GM12865 (cell line): ENCODE measurements around the gene FAM107A.

Experiments
- DNase-seq: peaks from one replicate; pipeline ENCODE4 v3.0.0; 2010; ENCODE audit warnings: low read depth
- H3K4me3 ChIP-seq: 2 replicates; pipeline ENCODE4 v1.5.1; 2011; ENCODE audit warnings: mild to moderate bottlenecking, low read depth, low read length, control low read depth
- CTCF ChIP-seq: IDR thresholded peaks from 2 replicates; pipeline ENCODE4 v1.5.1; 2011; ENCODE audit warnings: low read length, control low read depth, low read depth, inconsistent platforms; ENCODE audit not compliant: insufficient read depth; ENCODE audit errors: missing control alignments

FAM107A gene

GRCh38 chr3:58577269-58577821 lies at the start of gene FAM107A:
Gene FAM107A, minus strand, starts transcription at chr3:58577391. Its CDS starts 7,531 bp downstream, at chr3:58569860.
- no peak for TF ChIP-seq CTCF
- no peak for DNase-seq
- H3K4me3 ChIP-seq: no peak within 1 kb of the TSS

DNA sequence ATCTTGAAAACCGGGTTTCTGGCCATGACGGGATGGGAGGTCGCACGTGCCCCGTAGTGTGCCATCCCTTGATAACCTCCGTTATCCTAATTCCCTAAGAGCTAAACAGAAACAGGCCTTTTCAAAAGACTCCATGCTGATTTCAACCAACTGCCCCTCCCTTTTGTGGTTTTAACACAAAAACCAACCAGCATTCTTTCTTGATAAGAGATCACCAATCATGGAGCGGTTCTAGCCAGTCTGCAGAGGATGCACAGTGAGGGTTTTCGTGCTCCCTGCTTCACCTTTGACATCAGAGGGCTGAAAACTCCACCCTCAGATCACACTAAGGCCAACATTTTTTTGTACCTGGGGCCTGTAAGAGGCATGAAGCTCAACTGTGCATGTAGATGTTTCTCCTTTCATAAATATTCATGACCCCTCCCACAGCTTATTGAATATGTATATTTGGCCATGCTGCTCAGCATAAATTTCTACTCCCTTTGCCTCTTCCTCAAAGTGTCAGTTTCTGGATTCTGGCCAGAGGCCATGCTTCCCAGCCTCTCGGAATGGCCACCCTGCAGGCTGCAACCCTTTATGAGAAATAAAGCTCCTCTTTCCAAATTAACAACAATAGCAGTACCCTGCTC lies 48.1 kb upstream of the FAM107A start:
- DNase-seq: no peak
- no peak overlapping the region for H3K4me3 ChIP-seq
- TF ChIP-seq CTCF: no peak

DNA sequence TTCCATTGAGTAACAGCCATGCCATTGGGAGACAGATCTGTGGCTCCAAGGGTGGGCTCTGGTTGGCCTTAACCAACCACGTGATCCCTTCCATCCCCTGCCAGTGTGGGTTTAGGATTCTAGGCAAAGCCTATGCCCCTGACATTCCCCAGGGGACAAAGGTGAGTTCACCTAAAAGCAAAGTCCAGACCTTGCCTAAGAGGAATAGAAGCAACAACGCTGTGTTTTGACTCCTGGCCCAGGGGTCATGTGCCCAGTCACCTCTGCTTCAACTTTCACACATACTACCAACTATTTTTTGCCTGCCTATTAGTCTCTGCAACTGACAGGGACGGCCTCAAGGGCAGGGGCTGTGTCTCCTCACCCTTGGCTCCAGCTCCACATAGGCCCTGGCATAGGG lies 47.4 kb upstream of the FAM107A start:
- H3K4me3 ChIP-seq: no peak overlapping the region
- no peak for DNase-seq
- no peak for TF ChIP-seq CTCF

- no peak overlapping the region for H3K4me3 ChIP-seq
- DNase-seq: no peak
- TF ChIP-seq CTCF: no peak
Observed at GRCh38 chr3:58623961-58624360, 46.8 kb upstream of the FAM107A start.

GRCh38 chr3:58623478-58623877 lies 46.3 kb upstream of the FAM107A start:
- no peak for DNase-seq
- H3K4me3 ChIP-seq: no peak overlapping the region
- TF ChIP-seq CTCF: no peak

GRCh38 chr3:58622892-58623291 lies 45.7 kb upstream of the FAM107A start:
- TF ChIP-seq CTCF: no peak
- DNase-seq: no peak
- no peak overlapping the region for H3K4me3 ChIP-seq

- TF ChIP-seq CTCF: no peak
- H3K4me3 ChIP-seq: no peak overlapping the region
- no peak for DNase-seq
Observed at GRCh38 chr3:58622436-58622835, 45.2 kb upstream of the FAM107A start.
